Erythroblast (primary cell): ENCODE measurements around the gene COX4I2.
"Not testable (repeated sequence)": the region's sequence is repeated elsewhere in the genome, so short reads cannot be mapped to it uniquely, and the experiment has no call there.

ENCODE experiments used
- DNase-seq, 2 experiments: peaks; one replicate each; lab custom pipeline; 2025; lab: John Stamatoyannopoulos, UW
- GATA1 ChIP-seq: IDR thresholded peaks from 2 replicates; pipeline ENCODE4 v1.6.1; 2011; ENCODE audit warnings: low read depth, mild to moderate bottlenecking, control low read depth, low read length, moderate library complexity
- POLR2A ChIP-seq: IDR thresholded peaks from 2 replicates; pipeline ENCODE4 v1.6.1; 2011; ENCODE audit warnings: mild to moderate bottlenecking, low read length

Gene COX4I2

DNA sequence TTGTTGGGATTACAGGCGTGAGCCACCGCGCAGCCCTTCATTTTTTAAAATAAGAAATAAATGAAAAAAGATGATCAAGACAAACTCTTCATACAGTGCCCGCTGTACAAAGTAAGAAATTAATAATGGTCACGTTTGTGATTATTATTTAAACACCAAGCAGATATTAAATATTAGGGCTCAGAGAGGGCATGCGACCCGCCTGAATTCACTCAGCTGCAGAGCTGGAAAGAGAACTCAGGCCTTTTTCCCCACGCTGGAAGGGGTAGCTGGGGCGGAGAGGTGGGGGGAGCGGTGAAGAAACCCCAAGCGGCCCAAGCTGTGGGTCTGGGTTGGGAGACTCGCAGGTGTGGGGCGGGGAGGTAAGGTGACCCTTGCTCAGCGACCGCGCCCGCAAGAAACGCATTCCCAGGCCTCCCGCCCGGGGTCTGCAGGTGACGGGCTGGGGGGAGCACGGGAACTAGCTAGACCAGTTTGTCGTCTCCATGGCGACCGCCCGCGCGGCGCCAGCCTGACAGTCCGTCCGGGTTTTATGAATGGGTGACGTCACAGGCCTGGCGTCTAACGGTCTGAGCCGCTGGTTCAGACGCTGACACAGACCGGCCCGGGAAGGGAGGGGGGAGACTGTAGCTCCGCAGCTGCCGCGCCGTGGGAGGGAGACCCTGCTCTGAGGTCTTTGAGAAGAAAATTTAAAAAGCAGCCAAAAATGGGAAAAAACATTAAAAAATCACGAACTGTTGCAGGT, 33.7 kb upstream of the COX4I2 start:
- TF ChIP-seq POLR2A: no peak
- no peak for TF ChIP-seq GATA1
- DNase-seq: peak; percentile 91

DNA sequence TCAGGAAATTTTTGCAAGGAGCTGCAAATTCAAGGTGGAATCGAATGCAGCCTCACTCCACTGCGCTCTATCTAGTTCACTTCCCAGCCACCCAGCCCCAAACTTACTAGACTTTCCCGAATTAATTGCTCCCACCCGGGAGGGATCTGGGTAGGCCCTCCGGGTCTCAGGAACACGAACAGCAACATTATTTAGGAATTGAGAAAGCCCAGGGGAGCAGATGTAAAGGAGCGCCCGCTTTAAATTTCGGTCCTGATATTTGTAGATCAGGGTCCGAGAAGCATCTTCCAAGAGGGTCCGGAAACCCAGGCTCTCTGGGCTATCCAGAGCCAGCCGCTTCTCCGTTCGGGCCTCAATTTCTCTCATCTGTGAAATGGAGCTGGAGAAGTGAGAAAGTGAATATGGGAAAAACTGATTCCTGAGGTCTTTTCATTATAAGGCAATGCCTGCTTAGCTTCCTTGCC, 33.1 kb upstream of the COX4I2 start:
- DNase-seq: no peak
- TF ChIP-seq POLR2A (no peak), GATA1 (no peak)

DNA sequence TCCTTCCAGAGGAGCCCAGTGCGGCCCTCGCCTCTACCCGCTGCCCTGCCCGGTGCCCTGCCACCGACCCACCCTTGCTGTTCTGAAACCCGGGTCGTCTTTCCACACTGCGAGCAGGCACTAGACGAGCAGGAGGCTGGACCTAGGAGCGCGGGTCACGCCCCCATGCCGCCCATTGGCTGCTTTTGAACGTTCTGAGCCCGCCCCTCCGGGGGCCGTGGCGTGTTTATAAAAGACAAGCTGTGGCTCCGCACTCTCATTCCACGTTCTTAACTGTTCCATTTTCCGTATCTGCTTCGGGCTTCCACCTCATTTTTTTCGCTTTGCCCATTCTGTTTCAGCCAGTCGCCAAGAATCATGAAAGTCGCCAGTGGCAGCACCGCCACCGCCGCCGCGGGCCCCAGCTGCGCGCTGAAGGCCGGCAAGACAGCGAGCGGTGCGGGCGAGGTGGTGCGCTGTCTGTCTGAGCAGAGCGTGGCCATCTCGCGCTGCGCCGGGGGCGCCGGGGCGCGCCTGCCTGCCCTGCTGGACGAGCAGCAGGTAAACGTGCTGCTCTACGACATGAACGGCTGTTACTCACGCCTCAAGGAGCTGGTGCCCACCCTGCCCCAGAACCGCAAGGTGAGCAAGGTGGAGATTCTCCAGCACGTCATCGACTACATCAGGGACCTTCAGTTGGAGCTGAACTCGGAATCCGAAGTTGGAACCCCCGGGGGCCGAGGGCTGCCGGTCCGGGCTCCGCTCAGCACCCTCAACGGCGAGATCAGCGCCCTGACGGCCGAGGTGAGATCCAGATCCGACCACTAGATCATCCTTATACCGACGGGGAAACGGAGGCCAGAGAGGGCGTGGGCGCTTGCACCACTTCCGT, 32.4 kb upstream of the COX4I2 start, which contains the start of gene ID1:
TSS of gene ID1 (plus strand) at position 259 of the 871 bp plus-strand sequence. CDS start at position 358, 99 bp downstream.
- DNase-seq: peak; percentile 94 to 96
- TF ChIP-seq GATA1: no peak
- TF ChIP-seq POLR2A: peak; percentile 98

DNA sequence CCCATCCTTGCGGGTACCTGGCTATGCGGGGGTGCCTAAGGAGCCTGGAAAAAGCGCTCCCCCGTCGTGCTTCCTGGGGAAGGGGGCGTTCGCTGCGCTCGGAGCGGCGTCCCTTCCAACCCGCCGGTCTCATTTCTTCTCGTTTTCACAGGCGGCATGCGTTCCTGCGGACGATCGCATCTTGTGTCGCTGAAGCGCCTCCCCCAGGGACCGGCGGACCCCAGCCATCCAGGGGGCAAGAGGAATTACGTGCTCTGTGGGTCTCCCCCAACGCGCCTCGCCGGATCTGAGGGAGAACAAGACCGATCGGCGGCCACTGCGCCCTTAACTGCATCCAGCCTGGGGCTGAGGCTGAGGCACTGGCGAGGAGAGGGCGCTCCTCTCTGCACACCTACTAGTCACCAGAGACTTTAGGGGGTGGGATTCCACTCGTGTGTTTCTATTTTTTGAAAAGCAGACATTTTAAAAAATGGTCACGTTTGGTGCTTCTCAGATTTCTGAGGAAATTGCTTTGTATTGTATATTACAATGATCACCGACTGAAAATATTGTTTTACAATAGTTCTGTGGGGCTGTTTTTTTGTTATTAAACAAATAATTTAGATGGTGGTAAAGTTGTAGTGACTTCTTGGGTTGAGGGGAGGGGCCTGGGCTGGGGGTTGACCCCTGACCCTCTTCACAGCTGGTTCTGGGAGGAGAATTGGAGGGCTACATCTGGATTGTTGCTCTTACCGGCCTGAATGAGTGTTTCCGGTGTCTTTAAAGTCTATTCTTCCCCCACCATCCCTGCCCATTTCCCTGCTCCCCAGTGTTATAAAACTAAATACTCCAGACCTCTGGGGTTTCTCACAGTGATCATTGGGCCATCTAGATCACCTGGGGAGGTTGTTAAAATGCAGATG, 31.6 kb upstream of the COX4I2 start:
- TF ChIP-seq POLR2A (no peak), GATA1 (no peak)
- peak; percentile 65 to 73 for DNase-seq

DNA sequence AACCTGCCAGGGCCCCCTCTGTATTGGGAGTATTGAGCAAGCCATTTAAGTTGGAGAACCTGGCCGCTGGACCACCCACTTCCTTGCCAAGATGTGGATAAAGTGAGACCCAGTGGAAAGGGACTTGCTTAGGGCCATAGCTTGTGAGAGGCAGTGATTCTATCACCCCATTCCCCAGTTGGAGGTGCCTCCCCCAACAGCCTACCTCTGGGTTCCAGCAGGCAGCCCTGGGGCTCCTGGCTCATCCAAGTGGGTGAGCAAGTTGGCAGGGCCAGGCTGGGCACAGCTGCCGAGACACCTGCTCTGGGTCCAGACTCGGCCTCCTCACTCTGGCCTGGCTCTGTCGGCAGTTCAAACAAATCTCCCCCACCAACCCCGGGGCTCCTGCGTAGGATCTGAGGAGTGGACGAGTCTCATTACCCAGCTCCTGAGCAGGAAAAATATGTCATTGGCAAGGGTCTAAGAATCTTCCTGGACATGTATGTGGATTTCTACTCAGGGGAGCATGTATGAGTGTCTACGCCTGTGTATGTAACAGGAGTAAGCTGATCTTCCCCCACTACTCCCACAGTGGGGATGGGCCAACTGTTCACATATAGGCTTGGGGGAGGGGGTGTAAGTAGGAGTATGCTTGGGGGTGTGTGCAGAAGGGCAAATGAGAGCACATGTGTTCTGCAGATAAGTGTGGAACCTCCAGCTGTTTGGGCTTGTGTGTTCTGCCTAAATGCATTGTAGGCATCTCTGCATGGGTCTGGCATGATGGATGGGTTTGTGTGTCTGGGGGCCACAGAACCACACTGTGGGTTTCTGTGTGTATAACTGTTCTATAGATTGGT, 30.7 kb upstream of the COX4I2 start:
- peak; percentile 83 to 91 for DNase-seq

DNA sequence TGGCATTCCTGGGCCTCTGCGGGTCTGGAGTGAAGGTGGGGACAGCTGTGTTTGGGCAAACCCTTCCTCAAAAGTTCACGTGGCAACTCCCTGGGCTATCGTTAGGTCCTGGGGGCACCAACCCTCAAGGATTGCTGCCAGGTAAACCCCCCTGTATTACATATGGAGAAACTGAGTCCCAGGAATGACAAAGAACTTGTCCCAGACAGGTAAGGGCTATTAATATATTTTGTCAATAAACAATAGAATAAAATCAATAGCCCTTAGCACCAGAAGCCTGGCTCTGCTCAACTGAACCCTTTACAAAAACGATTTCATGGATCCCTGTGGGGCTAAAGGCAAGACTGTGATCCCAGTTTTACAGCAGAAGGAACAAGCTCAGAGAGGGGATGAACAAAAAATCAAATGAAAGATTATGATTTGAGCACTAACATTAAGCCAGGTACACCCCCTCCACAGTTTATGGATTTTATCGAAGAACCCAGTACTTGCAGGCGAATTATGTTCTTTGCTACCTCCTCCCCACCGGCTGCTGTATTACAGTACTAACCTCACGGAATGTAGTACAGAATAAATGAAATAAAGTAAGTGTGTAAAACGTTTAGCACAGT, 30.0 kb upstream of the COX4I2 start:
- peak in 1 of 2 experiments; percentile 33 for DNase-seq
- TF ChIP-seq POLR2A: no peak
- no peak for TF ChIP-seq GATA1

More for the DNA sequence above, 30.7 kb upstream of the COX4I2 start:
- TF ChIP-seq GATA1 (no peak), POLR2A (peak; percentile 64)

DNA sequence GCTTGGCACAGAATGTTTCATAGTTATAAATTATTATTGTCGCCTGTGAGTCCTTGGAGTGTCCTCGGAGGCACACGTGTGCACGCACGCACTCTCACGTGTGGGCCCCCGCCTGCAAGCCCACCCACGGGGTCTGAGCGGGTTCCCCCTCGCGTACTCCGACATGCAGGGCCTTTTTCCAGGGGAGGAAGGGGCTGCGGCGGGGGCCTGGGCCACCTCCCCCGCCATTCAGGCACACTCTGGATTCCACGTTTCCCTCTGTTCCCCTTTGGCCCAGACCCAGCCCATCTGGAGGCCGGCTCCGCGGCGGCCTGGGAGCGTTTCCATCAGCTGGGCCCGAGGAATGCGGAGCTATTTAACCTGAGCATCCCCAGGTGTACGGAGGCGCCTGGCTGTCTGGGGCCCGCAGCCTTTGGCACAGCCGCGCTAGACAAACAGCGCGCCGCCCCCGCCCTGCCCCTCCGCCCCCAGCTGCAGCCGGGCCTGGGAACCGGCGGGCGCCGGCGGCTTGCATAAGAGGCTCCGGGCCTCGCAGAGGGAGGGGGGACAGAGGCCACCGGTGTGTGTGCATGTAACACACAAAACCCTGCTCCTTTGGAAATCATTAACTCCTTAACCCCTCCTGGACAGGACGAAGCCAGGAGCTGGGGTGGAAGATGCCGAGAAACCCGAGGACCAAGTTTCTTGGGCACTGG, 29.3 kb upstream of the COX4I2 start:
- peak; percentile 52 to 74 for DNase-seq
- TF ChIP-seq POLR2A (no peak), GATA1 (no peak)

DNA sequence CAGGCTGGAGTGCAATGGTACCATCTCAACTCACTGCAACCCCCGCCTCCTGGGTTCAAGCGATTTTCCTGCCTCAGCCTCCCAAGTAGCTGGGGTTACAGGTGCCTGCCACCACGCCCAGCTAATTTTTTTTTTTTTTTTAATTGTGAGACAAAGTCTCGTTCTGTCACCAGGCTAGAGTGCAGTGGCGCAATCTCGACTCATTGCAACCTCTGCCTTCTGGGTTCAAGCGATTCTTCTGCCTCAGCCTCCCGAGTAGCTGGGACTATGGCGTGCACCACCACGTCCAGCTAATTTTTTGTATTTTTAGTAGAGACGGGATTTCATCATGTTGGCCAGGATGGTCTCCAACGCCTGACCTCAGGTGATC, 25.5 kb upstream of the COX4I2 start:
- not testable (repeated sequence) for DNase-seq

DNA sequence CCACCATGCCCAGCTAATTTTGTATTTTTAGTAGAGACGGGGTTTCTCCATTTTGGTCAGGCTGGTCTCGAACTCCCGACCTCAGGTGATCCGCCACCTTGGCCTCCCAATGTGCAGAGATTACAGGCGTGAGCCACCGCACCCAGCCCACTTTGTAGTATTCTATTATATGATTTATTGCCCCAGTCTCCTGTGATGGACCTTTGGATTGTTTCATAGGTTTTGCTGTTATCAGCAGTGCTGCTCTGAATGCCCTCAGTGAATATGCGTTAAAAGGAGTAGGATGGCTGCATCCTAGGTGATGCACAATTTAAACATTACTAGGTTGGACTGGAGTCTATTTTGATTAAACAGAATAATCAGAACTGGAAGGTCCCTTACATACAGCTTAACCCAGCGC, 22.3 kb upstream of the COX4I2 start:
- DNase-seq: no peak

DNA sequence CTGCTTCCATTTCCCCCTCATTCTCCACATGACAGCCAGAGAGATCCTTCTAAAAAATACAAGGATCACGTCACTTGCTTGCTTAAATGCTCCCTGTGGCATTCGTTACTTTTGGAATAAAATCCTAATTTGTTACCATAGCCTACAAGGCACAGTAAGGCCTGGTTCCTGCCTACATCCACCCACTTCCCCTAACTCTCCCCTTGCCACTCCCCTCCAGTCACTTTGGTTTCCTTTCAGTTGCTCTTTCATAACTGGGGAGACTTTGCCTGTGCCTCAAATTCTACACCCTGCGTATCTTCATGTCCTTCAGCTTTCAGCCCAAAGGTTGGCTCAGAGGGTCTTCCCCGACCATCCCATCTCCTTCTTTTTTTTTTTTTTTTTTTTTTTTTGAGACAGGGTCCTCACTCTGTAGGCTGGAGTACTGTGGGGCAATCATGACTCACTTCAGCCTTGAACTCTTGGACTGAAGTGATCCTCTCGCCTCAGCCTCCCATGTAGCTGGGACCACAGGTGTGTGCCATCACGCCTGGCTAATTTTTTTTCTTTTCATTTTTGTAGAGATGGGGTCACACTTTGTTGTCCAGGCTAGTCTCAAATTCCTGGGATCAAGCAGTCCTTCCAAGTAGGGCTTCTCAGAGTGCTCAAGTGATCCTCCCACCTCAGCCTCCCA, 20.1 kb upstream of the COX4I2 start:
- TF ChIP-seq GATA1 (no peak), POLR2A (no peak)
- DNase-seq: no peak

More for the DNA sequence above, 22.3 kb upstream of the COX4I2 start:
- TF ChIP-seq POLR2A (no peak), GATA1 (no peak)

DNA sequence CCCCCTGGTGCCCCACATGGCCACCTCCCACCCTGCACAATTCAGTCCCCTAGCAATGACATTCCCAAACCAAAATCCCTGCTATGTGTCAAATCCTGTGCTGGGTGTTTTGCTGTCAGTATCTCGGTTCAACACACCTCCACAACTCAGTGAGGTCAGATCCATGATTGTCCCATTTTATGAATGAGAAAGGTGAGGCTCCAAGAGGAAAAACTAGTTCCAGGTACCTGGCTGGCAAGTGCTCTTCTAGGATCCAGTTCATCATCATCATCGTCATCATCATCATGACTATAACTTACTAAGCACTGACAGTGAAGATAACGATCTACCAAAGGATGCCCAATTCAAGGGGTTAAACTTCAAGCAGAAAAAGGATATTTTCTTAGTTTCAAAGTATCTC, 17.5 kb upstream of the COX4I2 start:
- no peak for DNase-seq
- TF ChIP-seq GATA1 (no peak), POLR2A (no peak)

DNA sequence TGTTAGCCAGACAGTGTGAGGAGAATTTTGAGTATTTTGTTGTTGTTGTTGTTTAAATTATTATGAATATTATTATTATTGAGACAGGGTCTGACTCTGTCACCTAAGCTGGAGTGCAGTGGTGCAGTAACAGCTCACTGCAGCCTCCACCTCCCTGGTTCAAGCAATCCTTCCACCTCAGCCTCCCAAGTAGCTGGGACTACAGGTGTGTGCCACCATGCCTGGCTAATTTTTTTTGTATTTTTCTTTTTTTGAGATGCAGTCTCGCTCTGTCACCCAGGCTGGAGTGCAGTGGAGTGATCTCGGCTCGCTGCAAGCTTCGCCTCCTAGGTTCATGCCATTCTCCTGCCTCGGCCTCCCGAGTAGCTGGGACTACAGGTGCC, 14.6 kb upstream of the COX4I2 start:
- not testable (repeated sequence) for DNase-seq

DNA sequence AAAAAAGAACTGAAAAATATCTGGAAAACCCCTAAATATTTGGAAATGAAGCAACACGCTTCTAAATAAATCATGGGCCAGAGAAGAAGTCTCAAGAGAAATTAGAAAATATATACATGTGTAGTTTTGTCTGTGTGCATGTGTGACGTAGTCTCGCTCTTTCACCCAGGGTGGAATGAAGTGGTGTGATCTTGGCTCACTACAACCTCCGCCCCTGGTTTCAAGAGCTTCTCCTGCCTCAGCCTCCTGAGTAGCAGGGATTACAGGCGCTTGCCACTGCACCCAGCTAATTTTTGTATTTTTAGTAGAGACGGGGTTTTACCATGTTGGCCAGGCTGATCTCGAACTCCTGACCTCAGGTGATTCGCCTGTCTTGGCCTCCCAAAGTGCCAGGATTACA, 11.2 kb upstream of the COX4I2 start:
- not testable (repeated sequence) for DNase-seq

DNA sequence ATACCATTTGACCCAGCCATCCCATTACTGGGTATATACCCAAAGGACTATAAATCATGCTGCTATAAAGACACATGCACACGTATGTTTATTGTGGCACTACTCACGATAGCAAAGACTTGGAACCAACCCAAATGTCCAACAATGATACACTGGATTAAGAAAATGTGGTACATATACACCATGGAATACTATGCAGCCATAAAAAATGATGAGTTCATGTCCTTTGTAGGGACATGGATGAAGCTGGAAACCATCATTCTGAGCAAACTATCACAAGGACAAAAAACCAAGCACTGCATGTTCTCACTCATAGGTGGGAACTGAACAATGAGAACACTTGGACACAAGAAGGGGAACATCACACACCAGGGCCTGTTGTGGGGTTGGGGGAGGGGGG, 9.7 kb upstream of the COX4I2 start:
- not testable (repeated sequence) for DNase-seq
